Transverse colon (tissue), 4 donors: ENCODE data around the gene KCNH2.

Source experiments
- EP300 ChIP-seq: sonication (generic); formaldehyde crosslinking; IDR thresholded peaks from one replicate; pipeline ENCODE4 v1.6.1; 2017; ENCODE audit warnings: antibody characterized with exemption, low read depth
- POLR2AphosphoS5 ChIP-seq, 3 donors: sonication (generic); formaldehyde crosslinking; IDR thresholded peaks; one replicate each; pipeline ENCODE4 v1.6.1; 2016; ENCODE audit warnings: antibody characterized with exemption in 3 of 3
- TF ChIP-seq, protein P1 (sequence below), 5 experiments: fragments of 200-600 bp in 3 of 5; fragments of 450-650 bp in 2 of 5; sonication (generic) in 3 of 5; IDR thresholded peaks; 1 replicate in 2 of 5; 2 replicates in 3 of 5; pipeline ENCODE4 v1.5.1; 2016 to 2017; ENCODE audit warnings: antibody characterized with exemption in 5 of 5, inconsistent platforms in 3 of 5, mild to moderate bottlenecking in 2 of 5, moderate library complexity in 1 of 5

GRCh38 chr7:150917969-150918368, 60.2 kb downstream of the KCNH2 start:
- TF ChIP-seq, protein P1, sequence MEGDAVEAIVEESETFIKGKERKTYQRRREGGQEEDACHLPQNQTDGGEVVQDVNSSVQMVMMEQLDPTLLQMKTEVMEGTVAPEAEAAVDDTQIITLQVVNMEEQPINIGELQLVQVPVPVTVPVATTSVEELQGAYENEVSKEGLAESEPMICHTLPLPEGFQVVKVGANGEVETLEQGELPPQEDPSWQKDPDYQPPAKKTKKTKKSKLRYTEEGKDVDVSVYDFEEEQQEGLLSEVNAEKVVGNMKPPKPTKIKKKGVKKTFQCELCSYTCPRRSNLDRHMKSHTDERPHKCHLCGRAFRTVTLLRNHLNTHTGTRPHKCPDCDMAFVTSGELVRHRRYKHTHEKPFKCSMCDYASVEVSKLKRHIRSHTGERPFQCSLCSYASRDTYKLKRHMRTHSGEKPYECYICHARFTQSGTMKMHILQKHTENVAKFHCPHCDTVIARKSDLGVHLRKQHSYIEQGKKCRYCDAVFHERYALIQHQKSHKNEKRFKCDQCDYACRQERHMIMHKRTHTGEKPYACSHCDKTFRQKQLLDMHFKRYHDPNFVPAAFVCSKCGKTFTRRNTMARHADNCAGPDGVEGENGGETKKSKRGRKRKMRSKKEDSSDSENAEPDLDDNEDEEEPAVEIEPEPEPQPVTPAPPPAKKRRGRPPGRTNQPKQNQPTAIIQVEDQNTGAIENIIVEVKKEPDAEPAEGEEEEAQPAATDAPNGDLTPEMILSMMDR (IDR thresholded peaks at IDR 0.05), result no peak
- TF ChIP-seq POLR2AphosphoS5 (IDR thresholded peaks at IDR 0.05), result peak in 1 of 3 donors; percentile 27
- TF ChIP-seq EP300, result no peak
